ACC112 (cell line): ENCODE results near the gene QRFP.
"Not testable (repeated sequence)": the region's sequence is repeated elsewhere in the genome, so short reads cannot be mapped to it uniquely, and the experiment has no call there.

Source experiments
- H2AFZ ChIP-seq: fragments of 200-600 bp; sonication (generic); one replicate; pipeline ENCODE4 v1.6.0; 2017; ENCODE audit warnings: antibody characterized with exemption, low read length; ENCODE audit not compliant: unreplicated experiment
- H3K27ac ChIP-seq: fragments of 200-600 bp; sonication (generic); 2 replicates; pipeline ENCODE4 v1.5.1; 2014; ENCODE audit warnings: low read depth, mild to moderate bottlenecking, antibody characterized with exemption, low read length, moderate library complexity
- H3K27me3 ChIP-seq: fragments of 200-600 bp; sonication (generic); 2 replicates; pipeline ENCODE4 v1.6.1; 2014; ENCODE audit warnings: mild to moderate bottlenecking, antibody characterized with exemption, low read length, moderate library complexity, mixed read lengths; ENCODE audit not compliant: insufficient read depth
- H3K36me3 ChIP-seq: fragments of 200-600 bp; sonication (generic); 2 replicates; pipeline ENCODE4 v1.6.1; 2016; ENCODE audit warnings: mild to moderate bottlenecking, antibody characterized with exemption, low read length, moderate library complexity, mixed read lengths; ENCODE audit not compliant: insufficient read depth
- H3K4me1 ChIP-seq: fragments of 200-600 bp; sonication (generic); one replicate; pipeline ENCODE4 v1.6.1; 2016; ENCODE audit warnings: low read length, mixed read lengths; ENCODE audit not compliant: insufficient read depth, unreplicated experiment, control insufficient read depth
- H3K4me3 ChIP-seq: fragments of 200-600 bp; sonication (generic); 2 replicates; pipeline ENCODE4 v1.5.1; 2014; ENCODE audit warnings: mild to moderate bottlenecking, low read depth, low read length
- H3K79me2 ChIP-seq: fragments of 200-600 bp; sonication (generic); one replicate; pipeline ENCODE4 v1.6.0; 2016; ENCODE audit warnings: low read length; ENCODE audit not compliant: control insufficient read depth, unreplicated experiment, insufficient read depth

QRFP gene

GRCh38 chr9:130918101-130918825 is 21.7 kb upstream of the QRFP start:
- no peaks in the 10 kb centered on the region for H3K79me2 ChIP-seq
- no peak overlapping the region for H3K27ac ChIP-seq
- no peak overlapping the region for H3K4me3 ChIP-seq
- H2AFZ ChIP-seq, result no peak overlapping the region
- 0 out of 2 replicates have a peak, but pooled peaks cover 9% of the 10 kb centered on the region for H3K27me3 ChIP-seq
- H3K4me1 ChIP-seq, result no peaks in the 10 kb centered on the region
- H3K36me3 ChIP-seq, result no peaks in the 10 kb centered on the region

- Histone ChIP-seq H3K36me3 (no peaks in the 10 kb centered on the region), H3K4me3 (no peak overlapping the region), H3K4me1 (peaks cover 6% of the 10 kb centered on the region), H3K27me3 (0 out of 2 replicates have a peak, but pooled peaks cover 5% of the 10 kb centered on the region), H3K79me2 (no peaks in the 10 kb centered on the region), H3K27ac (no peak overlapping the region), H2AFZ (no peak overlapping the region)
These were observed 20.8 kb upstream of the QRFP start for GRCh38 chr9:130917168-130917960.

GRCh38 chr9:130915096-130915447 is 18.5 kb upstream of the QRFP start:
- Histone ChIP-seq H3K4me1 (peaks cover 6% of the 10 kb centered on the region), H3K79me2 (no peaks in the 10 kb centered on the region), H3K27ac (no peak overlapping the region), H2AFZ (no peak overlapping the region), H3K4me3 (no peak overlapping the region), H3K27me3 (0 out of 2 replicates have a peak, but pooled peaks cover 5% of the 10 kb centered on the region), H3K36me3 (no peaks in the 10 kb centered on the region)

GRCh38 chr9:130914417-130915095 is 17.9 kb upstream of the QRFP start:
- peaks cover 6% of the 10 kb centered on the region for H3K4me1 ChIP-seq
- no peak overlapping the region for H2AFZ ChIP-seq
- H3K79me2 ChIP-seq, result no peaks in the 10 kb centered on the region
- no peak overlapping the region for H3K27ac ChIP-seq
- H3K27me3 ChIP-seq, result 0 out of 2 replicates have a peak, but pooled peaks cover 5% of the 10 kb centered on the region
- H3K4me3 ChIP-seq, result no peak overlapping the region
- H3K36me3 ChIP-seq, result no peaks in the 10 kb centered on the region

- H3K4me3 ChIP-seq, result peak overlapping the region; percentile 53
- 0 out of 2 replicates have a peak, but pooled peaks cover 5% of the 10 kb centered on the region for H3K27me3 ChIP-seq
- no peak overlapping the region for H3K27ac ChIP-seq
- H3K36me3 ChIP-seq, result no peaks in the 10 kb centered on the region
- H3K79me2 ChIP-seq, result no peaks in the 10 kb centered on the region
- peak overlapping the region; percentile 18 for H2AFZ ChIP-seq
- H3K4me1 ChIP-seq, result peaks cover 6% of the 10 kb centered on the region
These were observed 17.2 kb upstream of the QRFP start for GRCh38 chr9:130913599-130914416.

- peak overlapping the region; percentile 42 for H2AFZ ChIP-seq
- no peaks in the 10 kb centered on the region for H3K36me3 ChIP-seq
- 0 out of 2 replicates have a peak, but pooled peaks cover under 1% of the 10 kb centered on the region for H3K27me3 ChIP-seq
- peak overlapping the region; percentile 53 for H3K4me3 ChIP-seq
- peaks cover 6% of the 10 kb centered on the region for H3K4me1 ChIP-seq
- no peaks in the 10 kb centered on the region for H3K79me2 ChIP-seq
- H3K27ac ChIP-seq, result no peak overlapping the region; the same call in 1 of the 2 replicates
These were observed 16.5 kb upstream of the QRFP start for GRCh38 chr9:130912932-130913598.

GRCh38 chr9:130911254-130912049 is 14.8 kb upstream of the QRFP start:
- H3K27ac ChIP-seq, result no peak overlapping the region
- no peak overlapping the region for H3K4me3 ChIP-seq
- no peak overlapping the region for H2AFZ ChIP-seq
- H3K36me3 ChIP-seq, result no peaks in the 10 kb centered on the region
- H3K4me1 ChIP-seq, result peaks cover 6% of the 10 kb centered on the region
- no peaks in the 10 kb centered on the region for H3K79me2 ChIP-seq
- H3K27me3 ChIP-seq, result no peaks in the 10 kb centered on the region

- H3K36me3 ChIP-seq, H3K4me3 ChIP-seq, H3K27me3 ChIP-seq, H3K79me2 ChIP-seq, H2AFZ ChIP-seq, H3K27ac ChIP-seq, H3K4me1 ChIP-seq: not testable (repeated sequence)
These were observed 14.1 kb upstream of the QRFP start for GRCh38 chr9:130910670-130911069.

GRCh38 chr9:130910041-130910440 is 13.4 kb upstream of the QRFP start:
- not testable (repeated sequence) for H3K27me3 ChIP-seq, H3K4me1 ChIP-seq

More at GRCh38 chr9:130910041-130910440, 13.4 kb upstream of the QRFP start:
- not testable (repeated sequence) for H3K4me3 ChIP-seq, H2AFZ ChIP-seq, H3K79me2 ChIP-seq, H3K36me3 ChIP-seq, H3K27ac ChIP-seq
